ENCODE data around the gene C12orf57. TPM values are rescaled to one million over a fixed set of nuclear protein-coding genes. Genes with fewer than 3 reads are reported as not detected.

The C12orf57 gene
- total RNA-seq, 1 donor from 2014 or later, result 84.6 TPM

DNA sequence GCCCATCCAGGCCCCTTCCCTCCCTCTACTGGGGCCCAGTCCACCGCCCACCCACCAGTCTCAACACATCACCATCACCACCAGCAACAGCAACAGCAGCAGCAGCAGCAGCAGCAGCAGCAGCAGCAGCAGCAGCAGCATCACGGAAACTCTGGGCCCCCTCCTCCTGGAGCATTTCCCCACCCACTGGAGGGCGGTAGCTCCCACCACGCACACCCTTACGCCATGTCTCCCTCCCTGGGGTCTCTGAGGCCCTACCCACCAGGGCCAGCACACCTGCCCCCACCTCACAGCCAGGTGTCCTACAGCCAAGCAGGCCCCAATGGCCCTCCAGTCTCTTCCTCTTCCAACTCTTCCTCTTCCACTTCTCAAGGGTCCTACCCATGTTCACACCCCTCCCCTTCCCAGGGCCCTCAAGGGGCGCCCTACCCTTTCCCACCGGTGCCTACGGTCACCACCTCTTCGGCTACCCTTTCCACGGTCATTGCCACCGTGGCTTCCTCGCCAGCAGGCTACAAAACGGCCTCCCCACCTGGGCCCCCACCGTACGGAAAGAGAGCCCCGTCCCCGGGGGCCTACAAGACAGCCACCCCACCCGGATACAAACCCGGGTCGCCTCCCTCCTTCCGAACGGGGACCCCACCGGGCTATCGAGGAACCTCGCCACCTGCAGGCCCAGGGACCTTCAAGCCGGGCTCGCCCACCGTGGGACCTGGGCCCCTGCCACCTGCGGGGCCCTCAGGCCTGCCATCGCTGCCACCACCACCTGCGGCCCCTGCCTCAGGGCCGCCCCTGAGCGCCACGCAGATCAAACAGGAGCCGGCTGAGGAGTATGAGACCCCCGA lies 7.0 kb upstream of the C12orf57 start:
- DNase-seq (ENCODE audit: low read depth, low spot score), result no peak

DNA sequence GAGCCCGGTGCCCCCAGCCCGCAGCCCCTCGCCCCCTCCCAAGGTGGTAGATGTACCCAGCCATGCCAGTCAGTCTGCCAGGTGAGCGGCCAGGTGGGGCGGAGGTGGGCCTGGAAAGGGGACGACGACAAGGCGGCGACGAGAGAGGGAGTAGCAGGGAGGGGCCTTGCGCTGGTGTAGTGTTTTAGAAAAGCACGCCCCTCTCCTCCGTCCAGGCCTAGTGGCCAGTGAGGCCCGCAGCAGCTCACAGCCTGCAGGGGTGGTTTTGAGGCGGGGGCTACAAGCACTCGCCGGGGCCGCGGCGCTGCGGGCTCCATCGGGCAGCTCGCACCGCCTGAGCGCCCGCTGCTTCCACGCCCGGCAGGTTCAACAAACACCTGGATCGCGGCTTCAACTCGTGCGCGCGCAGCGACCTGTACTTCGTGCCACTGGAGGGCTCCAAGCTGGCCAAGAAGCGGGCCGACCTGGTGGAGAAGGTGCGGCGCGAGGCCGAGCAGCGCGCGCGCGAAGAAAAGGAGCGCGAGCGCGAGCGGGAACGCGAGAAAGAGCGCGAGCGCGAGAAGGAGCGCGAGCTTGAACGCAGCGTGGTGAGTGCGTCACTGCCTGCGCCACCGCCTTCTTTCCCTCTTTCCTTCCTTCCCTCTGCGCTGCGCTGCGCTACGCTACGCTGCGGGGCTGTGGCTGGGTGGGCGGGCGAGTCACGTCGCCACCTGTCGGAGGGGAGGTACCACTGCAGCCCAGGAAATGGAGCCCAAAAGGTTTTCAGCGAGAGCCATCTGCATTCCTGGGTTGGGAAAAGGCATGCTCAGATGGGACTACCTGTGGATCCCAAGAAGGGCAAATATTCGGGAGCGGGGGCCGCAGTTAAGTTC lies 6.1 kb upstream of the C12orf57 start:
- peak; percentile 85 for DNase-seq (ENCODE audit: low read depth, low spot score)

DNA sequence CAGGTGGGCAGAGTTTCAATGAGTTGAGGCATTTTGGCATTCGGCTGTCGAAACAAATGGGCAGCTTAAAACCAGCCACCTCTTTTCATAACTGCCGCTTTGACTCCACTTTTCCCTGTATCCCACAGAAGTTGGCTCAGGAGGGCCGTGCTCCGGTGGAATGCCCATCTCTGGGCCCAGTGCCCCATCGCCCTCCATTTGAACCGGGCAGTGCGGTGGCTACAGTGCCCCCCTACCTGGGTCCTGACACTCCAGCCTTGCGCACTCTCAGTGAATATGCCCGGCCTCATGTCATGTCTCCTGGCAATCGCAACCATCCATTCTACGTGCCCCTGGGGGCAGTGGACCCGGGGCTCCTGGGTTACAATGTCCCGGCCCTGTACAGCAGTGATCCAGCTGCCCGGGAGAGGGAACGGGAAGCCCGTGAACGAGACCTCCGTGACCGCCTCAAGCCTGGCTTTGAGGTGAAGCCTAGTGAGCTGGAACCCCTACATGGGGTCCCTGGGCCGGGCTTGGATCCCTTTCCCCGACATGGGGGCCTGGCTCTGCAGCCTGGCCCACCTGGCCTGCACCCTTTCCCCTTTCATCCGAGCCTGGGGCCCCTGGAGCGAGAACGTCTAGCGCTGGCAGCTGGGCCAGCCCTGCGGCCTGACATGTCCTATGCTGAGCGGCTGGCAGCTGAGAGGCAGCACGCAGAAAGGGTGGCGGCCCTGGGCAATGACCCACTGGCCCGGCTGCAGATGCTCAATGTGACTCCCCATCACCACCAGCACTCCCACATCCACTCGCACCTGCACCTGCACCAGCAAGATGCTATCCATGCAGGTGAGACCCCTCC lies 5.2 kb upstream of the C12orf57 start:
- DNase-seq (ENCODE audit: low read depth, low spot score), result no peak

DNA sequence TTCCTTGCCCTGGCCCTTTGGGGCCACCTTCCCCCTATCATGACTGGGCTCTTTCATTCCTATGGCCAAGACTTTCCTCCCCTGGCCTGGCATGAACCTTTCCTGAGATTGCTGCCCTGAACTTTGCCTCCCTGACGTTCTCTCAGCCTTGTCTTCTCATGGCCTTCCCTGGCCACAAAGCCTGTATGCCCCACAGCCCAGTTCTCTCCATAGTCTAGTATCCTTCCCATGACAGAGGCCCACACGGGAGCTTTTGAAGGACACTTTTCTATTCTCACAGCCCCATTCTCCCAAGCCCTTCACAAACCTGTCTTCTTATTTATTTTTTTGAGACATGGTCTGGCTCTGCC lies 4.7 kb upstream of the C12orf57 start:
- DNase-seq (ENCODE audit: low read depth, low spot score), result no peak

- no peak for DNase-seq (ENCODE audit: low read depth, low spot score)
These were observed 2.6 kb upstream of the C12orf57 start for GRCh38 chr12:6941267-6941666.

- no peak for DNase-seq (ENCODE audit: low read depth, low spot score)
These were observed 2.0 kb upstream of the C12orf57 start for GRCh38 chr12:6941782-6942181.

DNA sequence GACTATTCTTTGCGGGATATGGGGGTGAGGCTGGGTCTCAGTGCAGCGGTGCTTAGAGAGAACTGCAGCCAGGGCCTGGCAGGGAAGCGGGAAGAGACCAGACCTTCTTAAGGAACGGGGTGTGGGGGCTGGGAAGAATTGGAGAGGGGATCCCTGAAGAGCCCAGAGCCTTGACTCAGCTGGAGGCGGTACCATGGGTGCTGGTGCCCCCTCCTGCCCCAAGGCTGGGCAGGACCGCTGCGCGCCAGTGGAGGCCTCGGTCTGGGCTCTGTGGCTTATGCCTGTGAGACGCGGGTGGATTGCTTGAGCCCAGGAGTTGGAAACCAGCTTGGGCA lies 1.5 kb upstream of the C12orf57 start:
- no peak for DNase-seq (ENCODE audit: low read depth, low spot score)

GRCh38 chr12:6943389-6943721 lies 467 bp upstream of the C12orf57 start:
- peak; percentile 85 for DNase-seq (ENCODE audit: low read depth, low spot score)

DNA sequence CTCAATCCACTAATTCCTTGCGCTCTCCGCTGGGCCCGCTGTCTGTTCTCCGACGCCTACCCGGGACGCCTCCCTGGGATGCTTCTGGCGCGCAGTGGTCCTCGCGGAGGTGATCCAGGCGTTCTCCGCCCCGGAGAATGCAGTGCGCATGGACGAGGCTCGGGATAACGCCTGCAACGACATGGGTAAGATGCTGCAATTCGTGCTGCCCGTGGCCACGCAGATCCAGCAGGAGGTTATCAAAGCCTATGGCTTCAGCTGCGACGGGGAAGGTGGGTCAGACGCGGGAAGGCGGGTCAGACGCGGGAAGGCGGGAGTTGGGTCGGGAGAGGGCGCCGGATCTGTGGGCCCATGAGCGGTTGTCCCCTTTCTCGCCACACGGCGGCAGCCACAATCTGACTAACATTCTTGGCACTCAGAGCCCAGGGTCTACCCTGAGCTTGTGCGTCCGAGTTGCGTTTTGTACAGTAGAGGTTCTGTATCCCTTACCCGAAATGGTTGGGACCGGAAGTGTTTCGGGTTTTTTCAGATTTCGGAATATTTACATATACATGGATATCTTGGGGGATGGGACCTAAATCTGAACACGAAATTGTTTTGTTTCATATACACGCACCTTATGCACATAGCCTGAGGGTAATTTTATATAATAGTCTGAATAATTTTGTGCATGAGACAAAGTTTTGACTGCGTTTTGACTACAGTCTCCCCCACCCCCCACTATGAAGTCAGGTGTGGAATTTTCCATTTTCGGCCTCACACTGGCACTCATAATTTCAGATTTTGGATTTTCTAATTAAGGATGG lies 762 bp downstream of the C12orf57 start:
- DNase-seq (ENCODE audit: low read depth, low spot score), result peak; percentile 63

GRCh38 chr12:6945613-6946012 lies 1.8 kb downstream of the C12orf57 start:
- no peak for DNase-seq (ENCODE audit: low read depth, low spot score)

DNA sequence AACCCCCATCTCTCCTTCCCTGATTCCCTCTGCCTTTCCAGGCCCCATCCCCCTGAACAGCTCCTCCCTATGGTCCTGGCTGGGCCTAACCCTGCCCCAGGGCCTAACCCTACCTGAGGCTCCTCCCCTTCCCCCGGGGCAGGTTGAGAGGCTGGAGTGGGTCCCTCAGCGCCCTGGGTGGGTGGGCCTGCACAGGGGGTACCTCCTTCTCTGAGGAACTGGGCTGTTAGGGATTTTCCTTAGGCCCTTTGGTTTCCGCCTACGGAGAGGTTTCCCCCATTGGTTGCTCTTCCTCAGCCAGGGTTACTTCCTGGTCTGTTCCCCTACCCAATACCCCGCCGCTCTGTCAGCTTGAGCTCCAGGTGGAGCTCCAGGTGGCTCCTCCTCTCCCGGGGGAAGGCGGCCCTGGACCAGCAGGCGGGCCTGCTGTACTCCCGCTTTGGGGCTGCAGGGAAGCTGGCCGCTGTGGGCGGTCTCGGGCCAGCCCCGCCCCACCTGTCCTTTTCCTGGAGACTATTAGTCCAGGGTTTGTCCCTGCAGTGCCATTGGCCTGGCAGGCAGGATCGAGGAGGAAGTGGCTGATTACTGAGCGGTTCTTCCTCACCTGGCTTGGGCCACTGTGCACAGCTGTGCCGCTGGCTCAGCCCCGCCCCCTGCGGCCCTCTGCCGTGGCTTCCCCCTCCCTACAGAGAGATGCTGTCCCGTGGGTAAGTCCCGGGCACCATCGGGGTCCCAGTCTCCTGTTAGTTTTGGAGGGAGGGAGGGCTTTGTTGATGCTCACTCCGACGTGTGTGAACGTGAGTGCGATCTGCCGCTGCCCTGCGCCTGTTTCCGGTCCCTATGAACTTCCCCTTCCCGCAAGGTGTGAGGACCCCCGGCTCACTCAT lies 2.5 kb downstream of the C12orf57 start:
- DNase-seq (ENCODE audit: low read depth, low spot score), result no peak

DNA sequence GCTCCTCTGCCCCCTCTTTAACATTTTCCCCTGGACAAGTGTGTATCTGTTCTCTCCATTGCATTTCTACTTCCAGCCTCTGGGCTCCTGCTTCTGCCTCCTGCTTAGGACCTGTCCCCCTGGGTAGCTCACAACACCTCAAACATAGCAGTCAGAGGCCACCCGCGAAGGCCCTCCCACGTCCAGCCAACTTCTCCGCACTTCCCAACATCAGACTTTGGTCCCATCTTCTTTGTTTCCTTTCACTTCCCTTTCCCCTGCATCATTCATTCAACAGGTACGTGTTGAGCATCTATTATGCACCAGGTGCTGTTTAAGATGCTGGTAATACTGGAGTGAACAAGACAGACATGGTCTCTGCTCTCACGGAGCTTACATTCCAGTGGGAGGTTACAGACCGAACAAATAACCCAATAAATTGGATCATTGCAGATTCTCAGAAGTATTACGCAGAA lies 3.1 kb downstream of the C12orf57 start:
- DNase-seq (ENCODE audit: low read depth, low spot score), result no peak

GRCh38 chr12:6947615-6948014 lies 3.8 kb downstream of the C12orf57 start:
- DNase-seq (ENCODE audit: low read depth, low spot score), result no peak

- no peak for DNase-seq (ENCODE audit: low read depth, low spot score)
These were observed 5.2 kb downstream of the C12orf57 start for GRCh38 chr12:6948873-6949594.

DNA sequence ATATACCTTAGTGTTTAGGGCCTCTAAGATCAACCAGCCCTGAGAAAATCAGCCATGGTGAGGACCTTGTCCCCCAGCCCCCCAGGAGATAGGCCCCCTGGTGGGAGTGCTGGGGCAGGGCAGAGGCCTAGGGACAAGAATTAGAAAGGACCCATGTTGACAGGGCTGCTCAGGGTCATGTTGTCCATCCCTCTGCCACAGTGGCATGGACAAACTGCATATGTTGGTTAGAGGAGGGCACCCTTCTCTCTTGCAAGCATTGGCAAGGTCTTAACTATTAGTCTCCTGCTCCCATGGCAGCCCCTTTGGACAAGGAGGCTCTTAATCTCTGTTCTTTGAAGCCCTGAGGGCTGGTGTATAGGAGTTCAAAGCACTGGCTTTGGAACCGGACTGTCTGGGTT lies 6.6 kb downstream of the C12orf57 start:
- no peak for DNase-seq (ENCODE audit: low read depth, low spot score)

- no peak for DNase-seq (ENCODE audit: low read depth, low spot score)
These were observed 7.2 kb downstream of the C12orf57 start, which contains the start of gene PTPN6 for GRCh38 chr12:6950811-6951540. TSS of gene PTPN6 (plus strand) at chr12:6951356. CDS start at chr12:6951513, 157 bp downstream.

DNA sequence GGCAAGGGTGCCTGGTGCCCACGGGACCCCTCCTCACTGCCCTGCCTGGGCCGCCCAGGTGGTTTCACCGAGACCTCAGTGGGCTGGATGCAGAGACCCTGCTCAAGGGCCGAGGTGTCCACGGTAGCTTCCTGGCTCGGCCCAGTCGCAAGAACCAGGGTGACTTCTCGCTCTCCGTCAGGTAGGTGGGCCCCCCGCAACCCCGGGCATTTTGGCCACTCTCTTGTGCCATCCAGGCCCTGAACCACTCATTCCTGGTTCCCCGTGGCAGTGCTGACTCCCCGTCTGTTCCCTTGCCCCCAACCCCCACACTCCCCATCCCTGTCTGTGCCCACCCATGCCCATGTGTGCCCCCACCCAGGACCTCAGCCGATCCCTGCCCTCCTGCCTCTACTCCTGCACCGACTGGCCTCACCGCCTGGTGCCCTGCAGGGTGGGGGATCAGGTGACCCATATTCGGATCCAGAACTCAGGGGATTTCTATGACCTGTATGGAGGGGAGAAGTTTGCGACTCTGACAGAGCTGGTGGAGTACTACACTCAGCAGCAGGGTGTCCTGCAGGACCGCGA lies 7.8 kb downstream of the C12orf57 start:
- DNase-seq (ENCODE audit: low read depth, low spot score), result no peak

All from pulmonary artery endothelial cell (primary cell).